Measurements from ENCODE around the gene EYA4.

Gene EYA4

DNA sequence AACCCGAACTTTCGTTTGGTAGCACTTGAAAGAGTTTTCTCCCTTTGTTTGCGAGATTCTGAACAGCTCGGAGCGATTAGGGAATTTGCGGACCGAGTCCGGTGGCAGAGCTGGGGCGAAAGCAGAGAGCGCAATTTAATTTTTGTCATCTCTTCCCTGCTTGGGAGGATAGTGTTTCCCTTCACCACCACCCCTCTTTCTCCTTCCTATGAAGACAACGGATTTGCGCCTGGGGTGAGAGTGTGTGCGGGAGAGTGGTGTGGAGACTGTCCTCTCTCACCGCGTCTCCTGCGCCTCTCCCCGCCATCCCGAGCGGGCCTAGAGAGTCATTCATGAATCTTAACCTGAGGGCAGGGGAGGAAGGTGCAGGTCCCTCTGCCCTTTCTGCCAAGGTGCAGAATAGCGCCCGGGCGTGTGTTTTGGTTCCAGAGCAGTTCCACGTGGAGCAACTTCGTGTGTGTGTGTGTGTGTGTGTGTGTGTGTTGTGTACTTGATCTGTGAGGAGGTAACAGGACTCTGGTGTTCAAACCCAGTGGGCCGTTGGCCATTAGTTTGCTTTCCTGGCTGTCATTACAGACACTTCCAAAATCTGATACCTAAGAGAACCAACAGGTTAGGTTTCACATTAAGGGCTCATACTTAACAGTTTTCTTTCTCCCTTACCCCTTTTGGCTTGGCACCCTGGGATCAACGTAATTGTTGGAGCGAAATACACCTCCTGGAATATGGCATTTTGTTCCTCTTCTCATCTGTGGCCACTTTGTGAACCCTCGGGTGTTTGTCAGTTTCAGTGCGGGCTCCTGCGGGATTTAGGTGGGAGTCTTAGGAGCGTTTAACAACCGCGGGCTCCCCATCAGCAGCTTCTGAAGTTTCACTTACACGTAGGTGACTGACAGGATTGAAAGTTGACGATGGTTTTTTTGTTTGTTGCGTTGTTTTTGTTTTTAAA is 1.8 kb downstream of the EYA4 start:
- DNase-seq (ENCODE audit: low read depth, low spot score), result no peak

DNA sequence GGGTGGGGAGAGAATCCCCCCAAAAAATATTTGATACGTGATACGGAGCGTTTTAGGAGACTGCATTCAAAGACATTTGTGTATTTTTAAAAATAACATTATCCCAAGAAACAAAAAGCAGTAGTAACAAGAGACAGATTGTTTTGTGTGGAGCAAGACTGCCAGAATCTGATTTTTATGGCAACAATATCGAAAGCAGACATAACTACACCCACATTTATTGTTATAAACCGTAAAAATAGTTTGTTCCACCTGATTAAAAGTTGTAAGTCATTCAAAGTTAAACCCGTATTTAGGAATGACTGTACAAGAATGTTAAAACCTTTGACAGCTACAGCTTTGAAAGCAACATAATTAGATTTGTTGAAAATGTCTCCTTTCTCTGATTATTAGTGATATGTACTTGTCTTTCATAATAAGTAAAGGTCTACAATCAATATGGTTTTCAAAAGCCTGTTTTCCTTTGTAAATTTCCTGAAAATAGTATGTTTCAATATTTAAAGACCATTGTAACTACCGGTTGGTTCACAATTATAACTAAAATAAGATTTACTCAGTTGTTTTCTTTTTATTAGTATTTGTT is 2.7 kb downstream of the EYA4 start:
- no peak for DNase-seq (ENCODE audit: low read depth, low spot score)

DNA sequence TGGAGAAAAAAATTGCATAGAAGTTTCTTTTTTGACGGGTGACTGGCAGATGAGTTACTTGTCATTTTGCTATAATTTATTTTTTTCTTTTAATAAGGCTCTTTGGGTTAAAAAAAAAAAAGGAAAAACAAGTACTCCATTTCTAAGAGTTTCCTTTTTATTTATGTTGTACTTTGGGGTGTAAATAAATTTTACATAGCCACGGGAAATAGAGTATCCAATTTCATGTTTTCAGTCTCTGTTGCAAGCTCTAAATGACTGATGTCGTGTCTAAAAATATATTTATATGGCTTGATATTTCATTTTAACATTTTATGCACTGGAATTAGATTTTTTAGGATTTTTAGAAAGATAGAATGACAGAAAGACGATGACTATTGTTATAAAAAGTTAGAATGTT is 3.4 kb downstream of the EYA4 start:
- no peak for DNase-seq (ENCODE audit: low read depth, low spot score)

DNA sequence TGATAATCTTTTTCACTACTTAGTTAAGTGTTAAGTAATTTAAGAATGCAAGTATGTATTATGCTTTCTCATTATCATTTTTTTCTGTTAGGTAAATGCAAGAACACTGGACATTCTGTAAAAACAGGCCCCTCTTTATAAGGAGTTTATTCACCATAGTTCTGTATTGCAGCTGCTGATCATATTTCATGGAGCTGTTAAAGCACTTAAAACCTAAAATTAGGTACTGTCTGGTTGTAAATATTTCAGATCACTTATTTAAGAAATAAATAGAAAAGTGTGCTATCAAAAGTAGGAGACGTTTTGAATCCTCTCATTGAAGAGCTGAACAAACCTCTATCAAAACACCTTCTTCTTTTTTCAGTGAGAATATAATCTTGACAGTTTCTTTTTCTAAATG is 3.9 kb downstream of the EYA4 start:
- no peak for DNase-seq (ENCODE audit: low read depth, low spot score)

DNA sequence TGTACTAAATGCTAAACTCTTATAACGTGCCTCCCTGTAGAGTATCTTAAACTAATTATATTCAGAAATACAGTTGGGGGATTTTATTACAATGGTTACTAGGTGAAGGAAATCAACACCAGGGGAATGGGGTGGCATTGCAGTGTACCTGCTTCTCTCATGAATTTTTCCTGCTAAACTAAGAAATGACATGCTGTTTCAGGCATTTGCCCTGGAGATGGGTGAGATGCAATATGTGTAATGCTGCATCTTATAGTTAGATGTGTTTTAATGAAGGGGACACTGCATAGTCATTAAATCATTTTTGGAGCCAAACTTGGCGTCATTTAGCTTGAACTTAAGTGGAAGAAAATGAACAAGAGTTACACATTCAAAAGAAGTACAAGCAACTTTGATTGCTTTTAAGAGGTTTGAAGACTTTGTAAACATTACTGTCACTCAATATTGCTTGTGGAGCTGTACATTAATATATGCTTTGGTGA is 4.3 kb downstream of the EYA4 start:
- DNase-seq (ENCODE audit: low read depth, low spot score), result no peak

DNA sequence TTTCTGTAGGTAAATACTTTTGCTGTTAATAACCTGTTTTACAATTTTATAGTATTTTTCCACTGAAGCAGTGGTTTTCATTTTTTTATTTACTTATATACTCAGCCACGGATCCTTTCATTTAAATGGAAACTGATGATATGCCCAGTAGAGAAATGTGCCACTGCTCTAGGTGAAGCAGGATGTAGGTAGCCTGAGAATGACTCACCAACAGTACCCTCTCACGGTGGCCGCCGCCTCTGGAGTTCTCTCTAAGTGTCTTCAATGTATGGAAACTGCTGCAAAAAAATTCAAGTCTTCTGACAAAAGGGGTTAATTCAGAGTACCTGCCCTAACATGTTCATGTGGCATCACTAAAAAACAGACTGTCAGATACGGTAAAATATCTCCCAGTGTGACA is 6.4 kb downstream of the EYA4 start:
- no peak for DNase-seq (ENCODE audit: low read depth, low spot score)

DNA sequence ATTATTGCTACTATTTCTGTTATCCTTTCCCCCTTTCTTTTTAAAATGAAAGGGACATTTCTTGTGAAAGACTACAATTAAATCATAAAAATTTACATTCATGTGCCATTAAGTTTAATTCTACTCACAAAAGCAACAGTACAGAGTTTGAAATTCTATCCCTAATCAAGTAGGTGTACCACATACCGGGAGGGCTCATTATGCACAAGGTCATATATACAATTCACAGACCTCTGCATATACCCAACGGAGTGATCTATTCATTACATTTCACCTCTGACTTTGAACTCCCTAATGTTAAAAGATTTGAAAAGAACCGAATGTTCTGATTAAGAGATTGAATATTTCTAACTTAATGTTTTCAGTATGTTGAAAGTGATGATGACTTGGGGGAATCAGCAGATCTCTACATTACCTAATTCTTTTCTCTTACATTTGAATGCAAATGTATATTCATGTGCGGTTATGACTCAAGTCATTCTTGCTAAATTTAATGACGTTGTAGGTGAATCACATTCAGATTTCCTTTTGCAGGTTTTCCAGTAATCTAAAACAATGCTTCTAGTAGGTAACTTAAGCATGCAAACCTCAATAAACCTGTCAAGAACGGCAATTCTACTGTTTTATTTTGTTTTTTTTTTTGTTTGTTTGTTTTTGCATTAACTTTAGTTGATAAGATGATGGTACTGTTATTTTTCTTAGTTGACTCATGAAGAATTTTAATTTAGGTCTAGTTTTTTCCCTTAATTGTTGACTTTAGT is 7.3 kb downstream of the EYA4 start:
- DNase-seq (ENCODE audit: low read depth, low spot score), result peak; percentile 34

DNA sequence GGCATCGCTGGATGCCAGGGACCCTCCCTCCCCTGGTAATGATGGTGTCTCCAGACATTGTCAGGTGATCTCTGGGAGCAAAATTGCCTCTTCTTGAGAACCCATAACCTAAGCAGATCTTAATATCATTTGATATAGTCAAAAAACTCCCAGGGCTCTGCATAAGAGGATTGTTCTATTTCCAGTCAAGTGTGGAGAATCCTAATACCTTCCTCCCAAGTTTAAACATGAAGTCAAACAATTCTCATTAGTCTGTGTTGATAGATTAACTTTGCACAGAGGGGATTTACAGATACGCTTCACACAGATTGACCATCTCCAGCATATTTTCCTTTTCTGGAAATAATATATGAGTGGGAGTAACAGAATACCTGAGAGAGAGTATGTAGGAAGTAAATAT is 10.5 kb downstream of the EYA4 start:
- DNase-seq (ENCODE audit: low read depth, low spot score), result no peak

DNA sequence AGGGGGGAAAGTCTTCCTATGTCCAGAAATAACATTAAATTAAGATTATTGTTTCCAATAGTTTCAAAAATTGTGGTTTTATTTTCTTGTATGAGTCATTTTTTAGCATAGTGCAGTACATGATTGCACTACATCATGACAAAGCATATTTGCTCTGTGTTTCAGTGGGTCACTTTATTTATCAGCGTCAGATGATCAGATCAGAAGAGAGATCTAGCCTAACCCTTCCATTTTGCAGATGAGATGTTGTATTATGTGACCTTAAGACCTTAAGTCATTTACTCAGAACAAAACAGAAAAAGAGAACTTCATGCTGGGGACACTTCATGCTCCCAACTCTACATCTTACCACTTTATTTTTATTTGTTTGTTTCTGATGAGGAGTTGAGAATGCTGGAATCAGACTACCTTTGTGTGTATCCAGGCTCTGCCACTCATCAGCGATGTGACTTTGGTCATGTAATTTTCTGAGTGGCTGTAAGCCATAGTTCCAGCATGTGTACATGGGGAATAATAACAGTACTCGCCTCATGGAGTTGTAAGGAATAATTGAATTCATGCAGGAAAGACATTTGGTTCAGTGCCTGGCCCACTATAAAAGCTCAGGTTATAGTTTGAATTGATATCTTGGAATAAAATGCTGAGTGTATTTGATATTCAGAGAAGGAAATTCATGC is 13.5 kb downstream of the EYA4 start:
- DNase-seq (ENCODE audit: low read depth, low spot score), result peak; percentile 15

DNA sequence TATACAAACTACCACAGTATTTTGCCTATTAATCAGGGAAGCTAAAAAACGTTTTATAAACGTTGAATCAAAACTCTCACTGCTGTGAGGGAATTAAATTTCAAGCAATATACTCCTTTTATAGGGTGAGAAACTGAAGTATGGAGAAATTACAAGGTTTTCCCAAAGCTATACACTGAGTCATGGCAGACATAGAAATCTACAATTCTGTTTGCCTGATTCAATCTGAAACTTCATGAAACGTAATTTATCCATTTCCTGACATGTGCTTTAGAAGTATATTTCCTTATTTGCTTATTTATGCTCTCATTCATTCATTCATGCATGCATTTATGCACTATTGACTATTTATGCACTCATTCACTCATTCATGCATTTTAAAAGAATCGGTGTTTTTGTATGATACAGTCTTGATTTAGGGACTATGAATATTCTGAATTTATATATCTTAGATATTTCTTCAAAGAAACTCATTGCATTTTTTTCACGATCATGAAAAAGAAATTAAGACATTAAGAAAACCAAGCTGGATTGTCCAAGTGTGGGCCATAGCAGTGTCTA is 16.5 kb downstream of the EYA4 start:
- DNase-seq (ENCODE audit: low read depth, low spot score), result no peak

DNA sequence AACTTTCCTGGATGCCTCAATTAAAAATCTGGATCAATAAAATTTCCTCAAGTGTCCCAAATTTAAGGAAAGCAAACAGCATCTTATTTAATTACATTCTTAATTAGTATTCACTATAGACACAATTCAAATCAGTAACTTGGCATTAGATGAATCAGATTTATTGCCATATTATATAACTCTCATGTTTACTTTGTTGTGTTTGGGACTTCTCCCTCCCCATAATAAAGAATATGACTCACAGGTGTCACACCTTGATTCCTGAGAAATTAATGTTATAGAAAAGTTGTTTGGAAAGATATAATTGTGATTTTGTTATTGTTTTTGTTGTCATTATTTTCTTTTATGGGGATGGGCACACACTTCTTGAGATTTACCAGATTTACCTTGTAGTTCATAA is 18.4 kb downstream of the EYA4 start:
- no peak for DNase-seq (ENCODE audit: low read depth, low spot score)

DNA sequence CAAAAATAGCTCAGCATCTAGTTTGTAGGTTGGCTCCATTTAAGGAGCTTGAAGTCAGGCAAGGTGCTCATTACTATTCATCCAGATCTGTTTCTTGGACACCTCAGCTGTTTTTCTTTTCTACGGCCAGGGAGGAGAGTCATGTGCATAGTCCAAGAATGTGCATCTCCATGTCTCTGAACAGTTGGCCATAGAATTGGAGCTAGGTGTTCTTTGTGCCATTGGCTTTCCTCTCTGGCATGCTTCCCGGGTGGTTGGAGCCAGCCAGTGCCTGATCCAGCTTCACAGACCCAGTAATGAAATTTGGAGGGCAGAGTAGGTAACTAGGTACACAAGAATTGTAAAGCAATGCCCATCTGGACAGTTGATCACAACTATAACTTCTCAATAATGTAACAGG is 21.6 kb downstream of the EYA4 start:
- DNase-seq (ENCODE audit: low read depth, low spot score), result no peak

DNA sequence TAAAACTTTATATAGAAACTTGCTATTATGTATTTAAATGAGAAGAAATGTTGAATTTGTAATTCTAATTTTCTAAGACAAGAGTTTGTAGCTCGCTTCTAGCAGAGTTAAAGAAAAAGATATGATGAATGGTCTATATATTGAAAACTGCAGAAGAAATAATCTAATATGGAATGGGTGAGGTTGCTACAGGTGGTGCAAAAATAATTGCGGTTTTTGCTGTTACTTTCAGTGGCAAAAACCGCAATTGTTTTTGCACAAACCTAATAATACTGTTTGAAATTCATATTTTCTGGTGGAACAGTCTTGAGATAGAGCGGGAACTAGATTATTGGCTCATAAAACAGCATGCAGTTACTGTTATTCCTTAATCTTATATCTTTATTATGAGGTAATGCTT is 23.9 kb downstream of the EYA4 start:
- DNase-seq (ENCODE audit: low read depth, low spot score), result no peak

DNA sequence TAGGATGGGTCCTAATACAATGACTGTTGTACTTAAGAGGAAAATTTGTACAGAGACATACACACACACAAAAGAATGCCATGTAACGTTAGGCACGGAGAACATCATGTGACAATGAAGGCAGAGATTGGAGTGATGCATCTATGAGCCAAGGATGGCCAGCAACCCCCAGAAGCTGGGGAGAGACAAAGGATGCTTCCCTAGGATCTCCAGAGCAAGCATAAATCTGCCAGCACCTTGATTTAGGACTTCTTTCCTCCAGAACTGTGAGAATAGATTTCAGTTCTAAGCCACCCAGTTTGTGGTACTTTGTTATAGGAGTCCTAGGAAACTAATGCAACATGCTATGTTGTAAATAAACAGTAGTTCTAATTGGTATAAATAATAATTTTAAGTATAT is 25.0 kb downstream of the EYA4 start:
- DNase-seq (ENCODE audit: low read depth, low spot score), result no peak

DNA sequence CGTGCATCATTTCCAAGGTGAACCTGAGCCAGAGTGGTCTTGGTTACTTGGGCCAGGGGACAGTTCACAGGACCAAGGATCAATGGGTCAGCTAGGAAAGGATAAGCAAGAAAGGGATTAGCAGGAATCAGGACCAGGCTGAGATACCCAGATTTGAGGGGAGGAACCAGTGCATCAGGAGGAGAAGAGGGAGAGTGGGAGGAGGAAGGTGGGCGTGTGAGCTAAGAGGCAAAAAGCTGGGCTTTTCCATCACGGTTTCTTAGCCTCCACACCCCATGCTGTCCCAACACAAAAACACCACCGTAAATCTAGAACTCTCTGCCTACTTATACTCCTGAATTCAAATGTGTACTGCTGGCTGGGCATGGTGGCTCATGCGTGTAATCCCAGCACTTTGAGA is 27.5 kb downstream of the EYA4 start:
- DNase-seq (ENCODE audit: low read depth, low spot score), result no peak

DNA sequence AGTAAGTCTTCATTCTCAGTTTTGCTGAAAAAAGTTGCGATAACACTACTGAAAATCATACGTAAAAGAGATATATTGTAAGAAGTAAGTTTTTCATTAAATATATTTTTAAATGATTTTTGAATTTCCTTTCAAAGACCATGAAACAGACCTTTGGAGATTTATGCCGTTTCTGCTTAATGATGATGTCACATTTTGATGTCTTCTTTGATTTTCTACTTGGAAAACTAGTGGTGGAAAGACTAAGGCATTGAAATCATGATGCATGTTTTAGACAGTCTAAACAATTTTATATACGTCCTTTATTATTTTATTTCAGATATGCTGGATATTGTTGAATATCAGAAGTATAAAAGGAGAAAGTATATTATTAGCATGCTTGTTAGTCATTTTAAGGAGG is 33.7 kb downstream of the EYA4 start:
- no peak for DNase-seq (ENCODE audit: low read depth, low spot score)

DNA sequence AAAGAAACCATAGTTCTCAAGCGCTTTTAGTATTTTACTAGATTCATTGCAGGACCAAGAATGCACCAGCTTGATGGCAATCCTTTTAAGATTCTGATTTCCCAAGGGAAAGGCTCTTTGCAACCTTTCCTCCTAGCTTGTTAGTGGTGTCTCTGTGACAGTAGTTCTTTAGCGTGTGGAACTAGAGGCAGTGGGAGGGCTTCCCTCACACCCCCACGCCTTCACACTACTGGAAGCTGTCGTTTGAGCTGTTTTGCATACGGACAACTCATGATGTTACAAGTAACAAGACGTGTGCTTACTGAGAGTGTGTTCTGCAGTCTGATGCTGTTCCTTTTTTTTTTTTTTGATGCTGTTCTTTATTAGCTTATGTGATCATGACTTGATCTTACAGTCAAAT is 34.1 kb downstream of the EYA4 start:
- no peak for DNase-seq (ENCODE audit: low read depth, low spot score)

DNA sequence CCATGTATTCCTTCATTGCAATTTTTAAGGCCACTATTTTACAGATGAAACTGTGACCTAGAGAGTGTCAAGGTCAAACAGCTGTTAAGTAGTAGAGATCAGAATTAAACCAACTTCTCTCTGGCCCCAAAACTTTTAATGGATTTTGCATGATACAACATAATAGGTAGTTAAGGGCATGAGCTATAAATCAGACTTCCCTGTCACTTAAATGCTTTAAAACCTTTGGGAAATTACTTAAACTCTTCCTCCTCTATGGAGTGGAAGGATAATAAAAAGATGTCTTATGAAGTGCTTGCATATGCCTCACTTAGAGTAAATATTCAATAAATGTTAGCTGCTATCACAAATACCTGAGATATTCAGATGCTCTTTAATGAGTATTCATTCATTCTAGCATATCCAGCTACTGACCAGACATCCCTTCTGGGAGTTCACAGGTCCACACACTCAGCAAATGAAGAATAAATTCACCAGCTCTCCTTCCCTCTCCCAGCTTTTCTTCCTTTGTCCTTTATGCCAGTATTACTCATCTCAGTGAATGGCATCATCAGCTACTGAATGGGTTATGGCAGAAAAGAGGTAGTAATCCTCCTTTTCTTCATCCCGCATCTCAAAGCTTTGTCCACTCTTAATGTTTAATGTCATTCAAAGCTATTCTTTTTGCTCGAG is 36.2 kb downstream of the EYA4 start:
- no peak for DNase-seq (ENCODE audit: low read depth, low spot score)

DNA sequence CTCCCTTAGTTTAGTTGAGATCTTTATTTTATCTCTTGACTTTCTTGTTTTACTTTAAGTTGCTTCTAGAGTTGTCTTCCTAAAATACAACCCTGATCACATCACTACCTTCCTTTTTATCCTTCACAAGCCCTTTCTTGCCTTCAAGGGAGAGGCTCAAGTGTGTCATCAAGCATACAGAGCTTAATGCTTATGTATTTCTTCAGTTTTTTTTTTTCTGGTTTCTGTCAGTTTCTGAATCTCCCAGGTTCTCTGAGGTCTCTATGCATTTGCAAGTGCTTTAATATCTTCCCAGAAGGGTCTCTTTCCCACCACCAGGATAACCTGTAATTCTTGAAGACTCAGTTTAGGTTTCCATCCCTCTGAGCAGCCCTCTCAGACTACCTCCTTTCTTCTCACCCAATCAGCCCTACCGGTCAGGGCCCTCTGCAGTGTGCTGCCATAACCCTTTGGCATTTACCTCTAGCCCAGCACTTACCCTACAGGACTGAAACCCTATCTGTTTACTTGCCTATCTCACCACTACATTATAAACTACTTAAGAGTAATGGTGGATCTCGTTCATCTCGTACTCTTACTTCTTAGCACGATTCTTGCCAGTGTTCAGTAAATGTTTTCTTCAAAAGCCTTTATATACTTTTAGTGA is 36.9 kb downstream of the EYA4 start:
- no peak for DNase-seq (ENCODE audit: low read depth, low spot score)

DNA sequence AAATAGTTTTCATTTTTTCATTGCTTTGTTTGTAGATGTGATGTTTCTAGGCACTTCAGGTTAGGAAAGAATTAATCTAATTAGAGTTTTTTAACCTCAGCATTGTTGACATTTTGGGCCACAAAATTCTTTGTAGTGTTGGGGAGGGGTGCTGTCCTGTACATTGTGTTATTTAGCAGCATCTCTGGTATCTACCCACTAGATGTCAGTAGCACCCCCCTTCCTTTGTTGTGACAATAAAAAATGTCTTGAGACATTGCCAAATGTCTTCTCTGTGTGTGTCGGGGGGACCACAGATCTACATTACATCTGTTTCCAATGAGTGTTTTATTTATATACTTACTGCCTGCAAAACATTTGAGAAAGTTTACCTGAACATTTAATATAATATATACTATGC is 45.6 kb downstream of the EYA4 start:
- DNase-seq (ENCODE audit: low read depth, low spot score), result peak; percentile 49

DNA sequence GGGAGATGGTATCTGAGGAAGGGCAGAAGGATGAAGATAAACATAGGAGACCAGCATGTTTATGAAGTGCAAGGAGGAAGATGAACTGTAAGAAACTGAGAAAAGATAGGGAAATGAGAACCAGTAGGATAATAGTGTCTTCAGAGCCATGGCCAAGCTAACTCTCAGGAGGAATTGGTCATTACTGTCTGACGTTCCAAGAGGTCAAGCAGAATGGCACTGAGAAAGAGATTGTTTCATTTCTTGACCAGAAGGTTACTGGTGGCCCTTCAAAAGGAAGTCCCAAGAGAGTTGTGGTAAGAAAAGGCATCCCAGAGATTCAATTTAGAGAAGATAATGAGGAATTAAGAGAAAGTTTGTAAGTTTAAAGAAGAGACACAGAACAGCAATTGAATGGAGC is 47.5 kb downstream of the EYA4 start:
- DNase-seq (ENCODE audit: low read depth, low spot score), result no peak

Measured in astrocyte of the hippocampus (primary cell).